PC-9 (cell line): ENCODE measurements around the gene HLA-DQB2. TPM values are rescaled to one million over a fixed set of nuclear protein-coding genes. Genes with fewer than 3 reads are reported as not detected.

Experiments used
- BruUV-seq: library from RNA; stranded (reverse); fragments of 400-500 nt; replicated peaks from 2 replicates; lab custom pipeline; 2021; lab: Mats Ljungman, UMichigan
- CTCF ChIA-PET: fragments of 300-600 bp; sonication (Branson Sonifier 250); formaldehyde crosslinking; loops from one replicate; lab custom pipeline; 2022; ENCODE audit warnings: antibody characterized with exemption; lab: Charles Lee
- POLR2A ChIA-PET: fragments of 300-600 bp; sonication (Branson Sonifier 250); formaldehyde crosslinking; loops from one replicate; lab custom pipeline; 2022; ENCODE audit warnings: antibody characterized with exemption; ENCODE audit not compliant: unreplicated experiment; lab: Charles Lee
- DNase-seq, 2 experiments: peaks; one replicate each; pipeline versions ENCODE4 v3.0.0 to v3.0.0-alpha.2; 2015 to 2022; ENCODE audit warnings: mixed read lengths in 1 of 2
- H2AFZ ChIP-seq: fragments of 200-600 bp; sonication (generic); 2 replicates; pipeline ENCODE4 v1.8.1; 2017; ENCODE audit warnings: antibody characterized with exemption
- H3F3A ChIP-seq: fragments of 200-600 bp; sonication (generic); 2 replicates; pipeline ENCODE4 v1.8.1; 2017; ENCODE audit warnings: antibody characterized with exemption, mild to moderate bottlenecking, low read depth; ENCODE audit not compliant: insufficient read depth
- H3K27ac ChIP-seq: fragments of 200-600 bp; sonication (generic); 2 replicates; pipeline ENCODE4 v1.6.1; 2016; ENCODE audit warnings: mixed run types
- H3K27me3 ChIP-seq: fragments of 200-600 bp; sonication (generic); 2 replicates; pipeline ENCODE4 v1.6.1; 2016; ENCODE audit warnings: low read depth, mixed run types; ENCODE audit not compliant: insufficient read depth
- H3K36me3 ChIP-seq: fragments of 200-600 bp; sonication (generic); 2 replicates; pipeline ENCODE4 v1.6.1; 2016; ENCODE audit warnings: low read depth, mixed run types
- H3K4me1 ChIP-seq: fragments of 200-600 bp; sonication (generic); replicated peaks from 2 replicates; pipeline ENCODE4 v1.6.1; 2016; ENCODE audit warnings: mixed run types; ENCODE audit not compliant: insufficient read depth
- H3K4me2 ChIP-seq: fragments of 200-600 bp; sonication (generic); 2 replicates; pipeline ENCODE4 v1.6.1; 2017; ENCODE audit warnings: mixed run types
- H3K4me3 ChIP-seq: fragments of 200-600 bp; sonication (generic); 2 replicates; pipeline ENCODE4 v1.6.1; 2016; ENCODE audit warnings: mixed run types
- H3K79me2 ChIP-seq: fragments of 200-600 bp; sonication (generic); 2 replicates; pipeline ENCODE4 v1.6.1; 2017; ENCODE audit warnings: low read depth, mixed run types
- H3K9me2 ChIP-seq: fragments of 200-600 bp; sonication (generic); 2 replicates; pipeline ENCODE4 v1.8.1; 2017; ENCODE audit warnings: mild to moderate bottlenecking; ENCODE audit not compliant: insufficient read depth
- H3K9me3 ChIP-seq: fragments of 200-600 bp; sonication (generic); 2 replicates; pipeline ENCODE4 v1.8.1; 2016; ENCODE audit warnings: low read depth; ENCODE audit not compliant: insufficient read depth
- H4K20me1 ChIP-seq: fragments of 200-600 bp; sonication (generic); 2 replicates; pipeline ENCODE4 v1.8.1; 2017; ENCODE audit not compliant: insufficient read depth
- EZH2 ChIP-seq: fragments of 200-600 bp; sonication (generic); IDR thresholded peaks from 2 replicates; pipeline ENCODE4 v1.8.0; 2017; ENCODE audit warnings: antibody characterized with exemption, low read depth
- intact Hi-C: fragments of 100-400 bp; cut with micrococcal nuclease; formaldehyde crosslinking; loops from one replicate; pipeline ENCODE4 v1.10.0; 2022; ENCODE audit not compliant: unreplicated experiment
- total RNA-seq: library from RNA; stranded (reverse); gene quantifications from 2 replicates; pipeline ENCODE4 v1.2.3, GENCODE V29; 2021
- TF ChIP-seq, protein P1 (sequence below): fragments of 200-600 bp; sonication (generic); conservative IDR thresholded peaks from 2 replicates; pipeline ENCODE4 v1.6.1; 2017; ENCODE audit warnings: mixed run types, antibody characterized with exemption, mild to moderate bottlenecking, moderate library complexity

The HLA-DQB2 gene
- total RNA-seq, 1 experiment from 2014 or later, result not detected

DNA sequence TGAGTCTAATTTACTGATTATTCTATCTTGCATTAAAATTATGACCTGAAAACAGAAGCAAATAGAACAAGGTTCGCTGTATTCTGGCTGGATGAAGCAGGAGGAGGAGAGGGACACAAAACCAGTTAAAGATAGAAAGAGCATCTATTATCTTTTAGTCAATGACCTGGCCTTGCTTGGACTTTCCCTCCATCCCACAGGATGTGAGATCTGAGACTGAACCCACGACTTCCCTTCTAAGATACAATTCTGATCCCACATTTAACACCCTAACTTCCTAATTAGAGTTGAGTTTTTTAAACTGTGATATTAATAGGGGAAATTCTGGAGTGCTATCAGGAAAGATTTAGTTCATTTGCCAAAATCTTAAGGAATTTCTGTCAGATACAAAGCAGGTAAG is 25.2 kb downstream of the HLA-DQB2 start:
- Histone ChIP-seq H3F3A (no peaks in the 10 kb centered on the region), H2AFZ (no peak overlapping the region), H3K36me3 (no peaks in the 10 kb centered on the region), H3K4me2 (no peak overlapping the region), H3K9me2 (no peaks in the 10 kb centered on the region), H3K9me3 (no peaks in the 10 kb centered on the region), H3K4me3 (no peak overlapping the region), H4K20me1 (no peaks in the 10 kb centered on the region), H3K4me1 (no peaks in the 10 kb centered on the region), H3K79me2 (no peaks in the 10 kb centered on the region), H3K27ac (no peak overlapping the region), H3K27me3 (peaks cover 42% of the 10 kb centered on the region)
- ChIA-PET POLR2A (no interaction called here), CTCF (no interaction called here)
- intact Hi-C loops, result no loop called here
- DNase-seq, result no peak
- BruUV-seq, result no TSS peak
- TF ChIP-seq, protein P1, sequence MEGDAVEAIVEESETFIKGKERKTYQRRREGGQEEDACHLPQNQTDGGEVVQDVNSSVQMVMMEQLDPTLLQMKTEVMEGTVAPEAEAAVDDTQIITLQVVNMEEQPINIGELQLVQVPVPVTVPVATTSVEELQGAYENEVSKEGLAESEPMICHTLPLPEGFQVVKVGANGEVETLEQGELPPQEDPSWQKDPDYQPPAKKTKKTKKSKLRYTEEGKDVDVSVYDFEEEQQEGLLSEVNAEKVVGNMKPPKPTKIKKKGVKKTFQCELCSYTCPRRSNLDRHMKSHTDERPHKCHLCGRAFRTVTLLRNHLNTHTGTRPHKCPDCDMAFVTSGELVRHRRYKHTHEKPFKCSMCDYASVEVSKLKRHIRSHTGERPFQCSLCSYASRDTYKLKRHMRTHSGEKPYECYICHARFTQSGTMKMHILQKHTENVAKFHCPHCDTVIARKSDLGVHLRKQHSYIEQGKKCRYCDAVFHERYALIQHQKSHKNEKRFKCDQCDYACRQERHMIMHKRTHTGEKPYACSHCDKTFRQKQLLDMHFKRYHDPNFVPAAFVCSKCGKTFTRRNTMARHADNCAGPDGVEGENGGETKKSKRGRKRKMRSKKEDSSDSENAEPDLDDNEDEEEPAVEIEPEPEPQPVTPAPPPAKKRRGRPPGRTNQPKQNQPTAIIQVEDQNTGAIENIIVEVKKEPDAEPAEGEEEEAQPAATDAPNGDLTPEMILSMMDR, result no peak
- TF ChIP-seq EZH2, result no peak

DNA sequence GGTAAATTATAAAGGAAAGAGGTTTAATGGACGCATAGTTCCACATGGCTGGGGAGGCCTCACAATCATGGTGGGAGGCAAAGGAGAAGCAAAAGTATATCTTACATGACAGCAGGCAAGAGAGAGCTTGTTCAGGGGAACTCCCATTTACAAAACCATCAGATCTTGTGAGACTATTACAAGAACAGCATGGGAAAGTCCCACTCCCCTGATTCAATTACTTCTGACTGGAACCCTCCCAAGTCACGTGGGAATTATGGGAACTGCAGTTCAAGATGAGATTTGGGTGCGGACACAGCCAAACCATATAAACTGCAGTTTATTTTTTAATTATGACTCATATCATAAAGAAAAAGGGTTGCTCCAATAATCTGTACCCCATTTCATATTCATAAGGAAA is 44.5 kb downstream of the HLA-DQB2 start:
- DNase-seq, result no peak
- H3K4me2 ChIP-seq, result no peak overlapping the region

DNA sequence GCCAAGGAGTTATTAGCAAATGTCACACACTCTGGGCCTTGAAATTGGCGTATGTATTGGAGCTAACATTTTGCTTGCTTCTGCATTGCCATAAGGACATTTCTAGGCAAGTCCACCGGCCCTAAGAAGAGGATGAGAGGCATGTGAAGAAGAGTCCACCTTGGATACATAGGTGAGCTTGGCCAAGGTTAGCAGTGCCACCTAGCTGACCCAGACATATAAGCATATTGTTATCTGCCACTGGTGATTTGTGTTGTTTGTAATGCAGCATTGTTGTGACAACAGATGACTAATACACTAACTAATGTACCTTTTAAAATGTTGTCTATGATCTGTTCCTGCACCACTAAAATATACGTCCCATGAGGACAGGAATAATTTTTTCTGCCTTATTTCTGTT is 46.9 kb downstream of the HLA-DQB2 start:
- Histone ChIP-seq H3K79me2 (no peaks in the 10 kb centered on the region), H3K27ac (no peak overlapping the region), H3K4me2 (no peak overlapping the region), H3K4me3 (no peak overlapping the region), H3K36me3 (no peaks in the 10 kb centered on the region), H4K20me1 (no peaks in the 10 kb centered on the region), H2AFZ (no peak overlapping the region), H3F3A (no peaks in the 10 kb centered on the region), H3K9me3 (no peaks in the 10 kb centered on the region), H3K4me1 (no peaks in the 10 kb centered on the region), H3K9me2 (no peaks in the 10 kb centered on the region), H3K27me3 (peaks cover 38% of the 10 kb centered on the region)
- intact Hi-C loops, result no loop called here
- ChIA-PET POLR2A (no interaction called here), CTCF (no interaction called here)
- BruUV-seq, result no TSS peak
- no peak for DNase-seq
- no peak for TF ChIP-seq EZH2
- TF ChIP-seq, protein P1, result no peak

More for the DNA sequence above, 44.5 kb downstream of the HLA-DQB2 start:
- no peak overlapping the region for H3K4me3 ChIP-seq
- peaks cover 26% of the 10 kb centered on the region for H3K27me3 ChIP-seq
- no peaks in the 10 kb centered on the region for H3K36me3 ChIP-seq
- H2AFZ ChIP-seq, result no peak overlapping the region
- H3K4me1 ChIP-seq, result no peaks in the 10 kb centered on the region
- H3F3A ChIP-seq, result no peaks in the 10 kb centered on the region
- H4K20me1 ChIP-seq, result no peaks in the 10 kb centered on the region
- H3K27ac ChIP-seq, result no peak overlapping the region
- no TSS peak for BruUV-seq
- H3K9me3 ChIP-seq, result no peaks in the 10 kb centered on the region
- TF ChIP-seq EZH2, result no peak
- TF ChIP-seq, protein P1, result no peak
- POLR2A ChIA-PET, result no interaction called here
- no peaks in the 10 kb centered on the region for H3K79me2 ChIP-seq
- H3K9me2 ChIP-seq, result no peaks in the 10 kb centered on the region
- CTCF ChIA-PET, result no interaction called here
- intact Hi-C loops, result no loop called here
